IPS DF 4.7 (cell line): ENCODE measurements around the gene DNAH9.

Experiments
- DNase-seq: peaks from one replicate; pipeline ENCODE4 v3.0.0-alpha.2; 2013; ENCODE audit warnings: low spot score; ENCODE audit errors: extremely low read depth

Gene DNAH9

DNA sequence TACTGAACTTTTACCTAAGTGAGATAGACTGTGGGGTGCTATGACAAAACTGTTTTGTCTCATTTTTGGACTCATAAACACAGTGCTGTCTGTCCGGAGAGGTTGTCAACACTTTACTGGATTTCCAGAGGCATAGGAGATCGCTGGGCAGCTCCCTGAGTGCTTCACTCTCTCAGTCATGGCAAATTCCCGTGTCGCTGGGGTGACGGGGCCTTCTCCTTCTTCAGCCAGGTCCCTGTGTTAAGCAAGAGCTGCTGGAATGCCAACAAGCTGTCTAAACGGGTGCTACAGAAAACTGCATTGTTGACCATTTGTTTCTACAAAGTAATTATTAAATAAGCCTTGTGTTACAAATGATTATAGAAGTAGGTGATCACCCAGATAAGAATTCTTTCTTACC lies 141.6 kb downstream of the DNAH9 start:
- DNase-seq = no peak

DNA sequence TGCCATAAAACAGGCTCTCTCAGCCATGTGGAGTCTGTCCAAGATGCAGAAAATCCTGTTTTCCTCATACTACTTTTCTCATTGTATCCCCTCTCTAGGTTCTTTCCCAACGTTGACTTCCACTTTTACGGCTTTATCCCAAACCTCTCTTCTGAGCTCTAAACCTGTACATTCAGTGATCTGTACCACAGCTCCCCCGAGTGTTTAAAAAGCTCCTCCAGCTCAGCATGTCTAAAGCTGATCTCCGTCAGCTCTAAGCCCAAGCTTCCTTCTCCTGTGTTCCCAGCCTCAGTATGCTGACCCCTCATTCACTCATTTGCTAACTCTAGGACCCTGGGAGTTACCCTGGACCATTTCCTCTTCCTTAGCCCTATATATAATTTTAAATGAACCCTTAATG lies 144.6 kb downstream of the DNAH9 start:
- peak; percentile 36 for DNase-seq

DNA sequence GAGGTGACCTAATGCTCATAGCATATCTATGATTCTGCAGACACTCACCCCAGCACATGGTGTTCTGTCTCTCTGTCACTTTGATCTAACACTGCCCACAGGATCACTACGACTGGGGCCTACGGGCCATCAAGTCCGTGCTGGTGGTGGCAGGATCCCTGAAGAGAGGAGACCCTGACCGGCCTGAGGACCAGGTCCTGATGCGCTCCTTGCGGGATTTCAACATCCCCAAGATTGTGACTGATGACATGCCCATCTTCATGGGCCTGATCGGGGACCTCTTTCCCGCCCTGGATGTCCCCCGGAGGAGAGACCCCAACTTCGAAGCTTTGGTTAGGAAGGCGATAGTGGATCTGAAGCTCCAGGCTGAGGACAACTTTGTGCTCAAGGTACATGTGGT lies 146.4 kb downstream of the DNAH9 start:
- DNase-seq = no peak

DNA sequence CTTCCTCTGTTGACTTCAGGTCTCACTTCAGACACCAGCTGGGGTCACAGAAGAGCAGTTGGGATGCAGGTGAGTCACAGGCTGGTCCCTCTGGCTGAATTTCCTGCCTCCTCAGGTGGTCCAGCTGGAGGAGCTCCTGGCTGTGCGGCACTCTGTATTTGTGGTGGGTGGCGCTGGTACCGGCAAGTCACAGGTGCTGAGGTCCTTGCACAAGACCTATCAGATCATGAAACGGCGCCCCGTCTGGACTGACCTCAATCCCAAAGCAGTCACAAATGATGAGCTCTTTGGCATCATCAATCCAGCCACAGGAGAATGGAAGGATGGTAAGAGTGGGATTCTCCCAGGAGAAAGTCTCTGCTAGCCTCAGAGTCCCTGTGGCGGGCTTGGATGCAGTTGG lies 149.2 kb downstream of the DNAH9 start:
- DNase-seq = no peak

GRCh38 chr17:11757815-11758214 lies 159.5 kb downstream of the DNAH9 start:
- DNase-seq = no peak

- no peak for DNase-seq
Measured at GRCh38 chr17:11768106-11768505, 169.8 kb downstream of the DNAH9 start.

DNA sequence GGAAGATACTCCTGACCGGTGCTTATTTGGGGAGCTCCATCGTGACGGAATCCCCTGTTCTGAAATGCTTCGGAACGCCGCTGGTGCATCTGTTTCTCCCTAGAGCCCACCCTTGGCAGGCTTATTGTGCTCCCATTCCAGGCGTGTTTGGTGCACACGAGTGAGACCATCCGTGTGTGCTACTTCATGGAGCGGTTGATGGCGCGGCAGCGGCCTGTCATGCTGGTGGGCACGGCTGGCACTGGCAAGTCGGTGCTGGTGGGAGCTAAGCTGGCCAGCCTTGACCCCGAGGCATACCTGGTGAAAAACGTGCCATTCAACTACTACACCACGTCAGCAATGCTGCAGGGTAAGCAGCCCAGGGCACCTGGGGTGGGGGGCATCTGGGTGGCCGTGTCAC lies 170.7 kb downstream of the DNAH9 start:
- DNase-seq = no peak

DNA sequence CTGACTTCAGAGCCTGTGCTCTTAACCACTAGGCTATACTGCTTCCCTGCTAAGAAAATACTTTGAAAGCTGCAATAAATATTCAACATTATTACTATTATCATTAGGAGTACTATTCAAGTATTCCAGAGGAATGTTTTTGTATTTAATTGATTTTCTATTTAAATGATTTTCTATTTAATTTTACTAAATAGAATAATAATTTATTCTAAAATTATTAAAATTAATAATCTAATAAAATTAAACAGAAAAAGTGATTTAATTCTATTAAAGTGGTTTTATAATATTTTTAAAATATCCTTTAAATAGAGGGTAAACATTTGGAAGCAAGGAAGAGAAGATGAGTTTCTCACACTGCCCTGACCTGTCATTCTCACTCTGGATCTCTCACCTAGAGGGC lies 173.8 kb downstream of the DNAH9 start:
- DNase-seq = no peak

DNA sequence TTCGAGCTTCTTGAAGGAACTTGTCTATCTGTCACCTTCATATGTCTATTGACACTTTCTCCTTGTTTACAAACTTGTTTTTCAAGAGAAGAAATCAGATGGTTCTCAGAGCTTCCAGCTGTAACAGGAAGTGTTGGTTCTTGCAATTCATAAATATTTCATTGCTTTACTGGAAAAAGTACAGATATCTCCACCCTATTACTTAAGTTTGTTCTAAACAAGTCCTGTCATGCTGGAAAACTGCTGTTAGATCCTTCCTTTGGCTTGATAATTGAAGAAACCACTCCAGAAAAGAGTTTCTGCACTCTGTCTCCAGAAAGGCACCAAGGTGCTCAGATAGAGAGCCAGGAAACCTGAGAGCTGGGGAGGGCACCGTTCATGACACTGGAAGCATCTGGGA lies 181.6 kb downstream of the DNAH9 start:
- no peak for DNase-seq

DNA sequence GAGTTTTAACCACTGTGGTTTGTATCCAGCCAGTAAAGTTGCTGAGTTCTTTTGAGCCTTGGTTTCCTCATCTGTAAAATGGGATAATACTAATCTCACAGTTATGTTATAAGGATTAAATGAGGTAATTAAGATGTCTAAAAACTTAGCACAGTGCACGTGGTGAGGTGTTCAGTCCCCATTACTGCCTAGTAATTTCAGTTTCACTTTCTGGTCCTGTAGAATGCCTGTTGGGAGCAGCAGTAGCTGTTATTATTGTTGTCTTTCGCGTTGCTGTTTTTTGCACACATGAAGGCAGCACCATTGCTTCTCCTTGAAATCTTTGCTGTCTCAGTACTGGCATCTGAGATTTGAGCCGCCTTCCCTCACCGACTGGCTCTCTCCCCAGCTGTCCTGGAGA lies 182.4 kb downstream of the DNAH9 start:
- DNase-seq = no peak

GRCh38 chr17:11786711-11787438 lies 188.6 kb downstream of the DNAH9 start:
- no peak for DNase-seq

- no peak for DNase-seq
Measured at GRCh38 chr17:11795906-11796305, 197.6 kb downstream of the DNAH9 start.

DNA sequence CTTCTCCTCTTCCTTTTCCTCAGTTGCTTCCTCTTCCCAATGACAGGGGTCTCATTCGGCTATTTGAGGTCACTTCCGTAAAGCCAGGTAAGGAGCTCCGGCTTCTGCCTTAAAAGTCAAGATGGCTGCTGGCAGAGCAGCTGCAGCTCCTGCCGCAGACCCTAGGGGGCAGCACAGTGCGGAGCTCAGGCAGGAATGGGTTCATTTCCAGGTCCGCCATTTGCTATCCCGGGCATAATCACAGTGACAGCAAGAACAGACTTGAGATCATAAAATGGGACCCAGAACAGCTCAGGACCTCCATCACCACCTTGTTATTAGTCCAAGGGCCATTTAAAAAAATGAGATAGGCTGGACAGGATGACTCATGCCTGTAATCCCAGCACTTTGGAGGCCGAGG lies 199.5 kb downstream of the DNAH9 start:
- DNase-seq = no peak

GRCh38 chr17:11803231-11803969 lies 205.1 kb downstream of the DNAH9 start:
- DNase-seq = no peak

- DNase-seq = no peak
Measured at GRCh38 chr17:11805138-11805537, 206.9 kb downstream of the DNAH9 start.

DNA sequence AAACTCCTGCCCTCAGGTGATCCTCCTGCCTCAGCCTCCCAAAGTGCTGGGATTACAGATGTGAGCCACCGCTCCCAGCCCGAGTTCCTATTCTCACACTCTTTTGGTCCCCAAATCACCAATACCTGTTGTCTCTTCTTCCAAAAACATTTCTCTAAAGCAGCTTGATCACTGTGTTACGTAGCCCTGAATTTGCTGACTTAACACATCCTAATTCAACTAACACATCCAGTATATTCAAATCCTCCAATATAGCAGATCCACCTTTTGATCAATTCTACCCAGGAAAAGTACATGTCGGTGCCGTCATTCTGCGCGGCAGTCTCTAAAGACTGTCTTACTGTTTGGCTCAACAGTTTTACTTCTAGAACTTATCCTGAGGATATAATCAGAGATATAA lies 207.7 kb downstream of the DNAH9 start:
- DNase-seq = no peak

GRCh38 chr17:11807606-11808005 lies 209.3 kb downstream of the DNAH9 start:
- no peak for DNase-seq

GRCh38 chr17:11813278-11813677 lies 215.0 kb downstream of the DNAH9 start:
- no peak for DNase-seq

- DNase-seq = no peak
Measured at GRCh38 chr17:11813871-11814270, 215.6 kb downstream of the DNAH9 start.

DNA sequence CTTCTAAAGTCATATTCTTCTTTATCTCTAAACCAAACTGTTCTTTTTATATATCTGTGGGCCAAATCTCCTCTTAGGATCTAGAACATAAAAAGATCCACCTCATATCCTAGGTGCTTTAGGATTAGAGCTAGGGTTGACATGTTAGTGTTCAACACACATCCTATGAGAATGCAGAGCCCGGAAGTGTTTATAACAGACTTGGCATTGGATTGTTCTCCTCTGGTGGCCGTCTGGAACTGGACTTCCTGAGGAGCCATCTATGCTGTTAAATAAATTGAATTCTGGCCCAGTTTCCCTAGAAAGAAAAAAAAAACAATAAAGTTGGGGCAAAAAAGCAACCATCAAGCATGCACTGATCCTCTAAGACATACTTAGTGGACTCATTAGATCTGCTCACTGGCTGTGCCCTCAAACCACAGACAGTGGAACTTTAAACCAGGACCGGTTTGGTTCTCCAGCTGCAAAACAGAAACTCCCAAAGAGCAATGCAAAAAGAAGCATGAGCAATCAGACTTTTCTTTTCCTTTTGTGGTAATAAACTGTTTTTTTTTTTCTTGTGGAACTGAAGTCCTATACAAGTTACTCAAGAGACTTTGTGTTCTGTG lies 216.5 kb downstream of the DNAH9 start:
- DNase-seq = no peak

GRCh38 chr17:11816409-11816808 lies 218.1 kb downstream of the DNAH9 start:
- no peak for DNase-seq

DNA sequence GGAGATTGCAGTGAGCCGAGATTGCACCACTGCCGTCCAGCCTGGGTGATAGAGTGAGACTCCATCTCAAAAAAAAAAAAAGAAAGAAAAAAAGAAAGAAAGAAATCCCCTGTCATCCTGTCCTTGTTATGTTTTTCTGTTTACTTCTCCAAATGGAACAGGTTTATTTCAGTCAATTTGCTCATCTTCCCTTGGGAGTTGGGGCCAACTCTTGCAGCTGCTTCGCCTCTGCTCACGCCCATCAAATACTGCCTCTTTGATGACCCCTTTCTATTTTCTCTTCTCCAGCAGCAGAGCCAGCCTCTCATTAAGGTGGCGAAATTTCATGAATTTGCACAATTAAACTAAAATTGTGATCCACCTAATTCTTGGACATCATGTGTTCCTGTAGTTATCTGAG lies 225.6 kb downstream of the DNAH9 start:
- no peak for DNase-seq
